H9 (cell line): ENCODE results near the gene FARS2. TPM values are rescaled to one million over a fixed set of nuclear protein-coding genes. Genes with fewer than 3 reads are reported as not detected.

Experiments used
- DNase-seq: peaks from one replicate; pipeline ENCODE4 v3.0.0-alpha.2; 2017
- H2AFZ ChIP-seq: one replicate; pipeline ENCODE4 v1.6.1; 2013; ENCODE audit warnings: mild to moderate bottlenecking, low read length, control low read depth, moderate library complexity
- H2AK5ac ChIP-seq: 2 replicates; pipeline ENCODE4 v1.6.1; 2013; ENCODE audit warnings: low read length, control low read depth, mixed read lengths; ENCODE audit not compliant: insufficient read length
- H2BK120ac ChIP-seq: one replicate; pipeline ENCODE4 v1.6.1; 2013; ENCODE audit warnings: low read depth, mild to moderate bottlenecking, low read length, control low read depth, inconsistent platforms; ENCODE audit not compliant: poor library complexity, severe bottlenecking
- H2BK12ac ChIP-seq: 2 replicates; pipeline ENCODE4 v1.6.1; 2013; ENCODE audit warnings: low read length, control low read depth, mixed read lengths, low read depth; ENCODE audit not compliant: insufficient read length
- H2BK15ac ChIP-seq: 2 replicates; pipeline ENCODE4 v1.6.1; 2013; ENCODE audit warnings: low read depth, low read length, control low read depth
- H2BK20ac ChIP-seq: one replicate; pipeline ENCODE4 v1.6.1; 2013; ENCODE audit warnings: low read depth, mild to moderate bottlenecking, low read length, control low read depth, inconsistent platforms; ENCODE audit not compliant: poor library complexity, severe bottlenecking
- H2BK5ac ChIP-seq: 2 replicates; pipeline ENCODE4 v1.6.1; 2013; ENCODE audit warnings: low read length, control low read depth, mixed read lengths; ENCODE audit not compliant: insufficient read length
- H3K14ac ChIP-seq: 2 replicates; pipeline ENCODE4 v1.6.1; 2013; ENCODE audit warnings: low read length, control low read depth; ENCODE audit not compliant: insufficient read depth
- H3K18ac ChIP-seq: 2 replicates; pipeline ENCODE4 v1.6.1; 2013; ENCODE audit warnings: low read depth, mild to moderate bottlenecking, mixed read lengths, low read length, control low read depth; ENCODE audit not compliant: insufficient read length
- H3K23ac ChIP-seq: 2 replicates; pipeline ENCODE4 v1.6.1; 2013; ENCODE audit warnings: low read length, control low read depth, mixed read lengths, low read depth; ENCODE audit not compliant: insufficient read length
- H3K23me2 ChIP-seq: 2 replicates; pipeline ENCODE4 v1.6.1; 2013; ENCODE audit warnings: low read depth, mild to moderate bottlenecking, mixed read lengths, low read length, control low read depth; ENCODE audit not compliant: insufficient read length, poor library complexity, severe bottlenecking
- H3K27ac ChIP-seq: 2 replicates; pipeline ENCODE4 v1.5.1; 2013; ENCODE audit warnings: low read length, control low read depth, mixed read lengths, low read depth; ENCODE audit not compliant: insufficient read length
- H3K27me3 ChIP-seq: 2 replicates; pipeline ENCODE4 v1.6.1; 2013; ENCODE audit warnings: low read length, control low read depth, inconsistent platforms; ENCODE audit not compliant: insufficient read depth
- H3K4ac ChIP-seq: 2 replicates; pipeline ENCODE4 v1.6.1; 2013; ENCODE audit warnings: low read depth, mild to moderate bottlenecking, control low read depth, inconsistent platforms, low read length, moderate library complexity
- H3K4me1 ChIP-seq: 2 replicates; pipeline ENCODE4 v1.6.1; 2013; ENCODE audit warnings: low read length, control low read depth, inconsistent platforms; ENCODE audit not compliant: insufficient read depth
- H3K4me2 ChIP-seq: 2 replicates; pipeline ENCODE4 v1.6.1; 2013; ENCODE audit warnings: low read length, control low read depth, mixed read lengths; ENCODE audit not compliant: insufficient read length, insufficient read depth
- H3K56ac ChIP-seq: 2 replicates; pipeline ENCODE4 v1.6.1; 2013; ENCODE audit warnings: low read depth, mild to moderate bottlenecking, mixed read lengths, low read length, control low read depth; ENCODE audit not compliant: insufficient read length
- H3K79me1 ChIP-seq: 2 replicates; pipeline ENCODE4 v1.6.1; 2013; ENCODE audit warnings: low read depth, mild to moderate bottlenecking, moderate library complexity, low read length, control low read depth, inconsistent platforms; ENCODE audit not compliant: insufficient read depth, poor library complexity, severe bottlenecking
- H3K79me2 ChIP-seq: 2 replicates; pipeline ENCODE4 v1.6.1; 2013; ENCODE audit warnings: low read length, control low read depth, inconsistent platforms; ENCODE audit not compliant: insufficient read depth
- H3K9ac ChIP-seq: 2 replicates; pipeline ENCODE4 v1.6.1; 2013; ENCODE audit warnings: low read length, control low read depth, mixed read lengths; ENCODE audit not compliant: insufficient read length; ENCODE audit errors: extremely low read depth
- H3K9me3 ChIP-seq: one replicate; pipeline ENCODE4 v1.6.1; 2013; ENCODE audit warnings: low read depth, low read length, inconsistent platforms; ENCODE audit not compliant: control insufficient read depth
- H3T11ph ChIP-seq: one replicate; pipeline ENCODE4 v1.6.1; 2013; ENCODE audit warnings: mild to moderate bottlenecking, low read length, control low read depth, inconsistent platforms
- H4K20me1 ChIP-seq: one replicate; pipeline ENCODE4 v1.6.1; 2013; ENCODE audit not compliant: control insufficient read depth, insufficient read length, insufficient read depth
- H4K5ac ChIP-seq: 2 replicates; pipeline ENCODE4 v1.6.1; 2013; ENCODE audit warnings: low read depth, mild to moderate bottlenecking, mixed read lengths, low read length, control low read depth; ENCODE audit not compliant: insufficient read length
- H4K8ac ChIP-seq: replicated peaks from 2 replicates; pipeline ENCODE4 v1.6.1; 2013; ENCODE audit warnings: low read length, control low read depth, mixed read lengths, low read depth; ENCODE audit not compliant: insufficient read length
- H4K91ac ChIP-seq: 2 replicates; pipeline ENCODE4 v1.6.1; 2013; ENCODE audit warnings: low read depth, mild to moderate bottlenecking, moderate library complexity, mixed read lengths, low read length, control low read depth; ENCODE audit not compliant: insufficient read length
- H3K27ac Mint-ChIP-seq, 3 experiments: 2 replicates in 2 of 3; 3 replicates in 1 of 3; pipeline ENCODE4 v1.8.0; 2020 to 2021; ENCODE audit warnings: mixed read lengths in 3 of 3, mild to moderate bottlenecking in 1 of 3, moderate library complexity in 1 of 3
- H3K27me3 Mint-ChIP-seq: 2 replicates; pipeline ENCODE4 v1.8.0; 2021; ENCODE audit warnings: low read depth, mild to moderate bottlenecking, moderate library complexity, mixed read lengths
- H3K36me3 Mint-ChIP-seq, 3 experiments: 2 replicates in 2 of 3; 3 replicates in 1 of 3; pipeline ENCODE4 v1.8.0; 2020 to 2021; ENCODE audit warnings: low read depth in 3 of 3, mixed read lengths in 3 of 3; ENCODE audit not compliant: insufficient read depth in 1 of 3
- H3K4me1 Mint-ChIP-seq, 2 experiments: 2 replicates each; pipeline ENCODE4 v1.8.0; 2020; ENCODE audit warnings: mixed read lengths in 2 of 2
- H3K4me3 Mint-ChIP-seq, 2 experiments: 2 replicates in 1 of 2; 3 replicates in 1 of 2; pipeline ENCODE4 v1.8.0; 2020 to 2021; ENCODE audit warnings: mild to moderate bottlenecking in 2 of 2, mixed read lengths in 2 of 2, moderate library complexity in 1 of 2
- H3K9me3 Mint-ChIP-seq, 2 experiments: 2 replicates in 1 of 2; 3 replicates in 1 of 2; pipeline ENCODE4 v1.8.0; 2020; ENCODE audit warnings: mild to moderate bottlenecking in 2 of 2, mixed read lengths in 2 of 2, moderate library complexity in 1 of 2
- WGBS: extraction: QIAGEN DNeasy Blood & Tissue Kit; methylation state at CpG from one replicate; pipeline ENCODE4 v1.1.7; 2013; ENCODE audit warnings: missing lambda C conversion rate, low lambda C conversion rate, mixed read lengths; ENCODE audit not compliant: insufficient read length; ENCODE audit errors: extremely low coverage; 5-methylcytosine and 5-hydroxymethylcytosine counted together
- total RNA-seq: library from RNA; stranded (reverse); gene quantifications from 2 replicates; pipeline ENCODE4 v1.2.1, GENCODE V29; 2021
- TF ChIP-seq, protein P1 (sequence below): fragments of 200-600 bp; sonication (generic); conservative IDR thresholded peaks from 3 replicates; pipeline ENCODE4 v1.8.0; 2021; ENCODE audit warnings: antibody characterized with exemption, mild to moderate bottlenecking

FARS2 gene
- total RNA-seq, 1 experiment from 2014 or later: 8.5 TPM

DNA sequence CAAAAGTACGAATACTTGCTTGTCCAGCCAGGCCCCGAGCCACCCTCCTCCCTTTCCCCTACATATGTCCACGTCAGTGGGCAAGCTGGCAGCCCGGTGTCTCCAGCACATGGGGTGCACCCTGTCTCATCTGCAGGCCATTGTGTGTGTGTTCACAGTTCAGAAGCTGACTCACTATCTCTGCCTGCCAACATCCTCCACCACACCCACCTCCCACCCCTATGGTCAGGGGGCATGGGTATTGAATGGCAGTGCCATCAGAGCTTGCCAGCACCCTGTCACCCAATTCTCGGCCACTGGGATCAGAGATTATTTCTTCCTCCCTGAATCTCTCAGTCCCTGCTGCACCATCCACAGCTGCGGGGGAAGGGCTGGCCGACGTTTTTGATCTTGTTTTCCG is 195.7 kb downstream of the FARS2 start:
- no peak overlapping the region for H3K14ac ChIP-seq
- no peak for DNase-seq
- no peak overlapping the region for H3K4me3 Mint-ChIP-seq

More for the DNA sequence above, 195.7 kb downstream of the FARS2 start:
- no peak overlapping the region for H2BK5ac ChIP-seq
- no peak overlapping the region for H3K4me2 ChIP-seq
- H4K5ac ChIP-seq: no peak overlapping the region
- H2AFZ ChIP-seq: no peak overlapping the region
- Mint-ChIP-seq H3K27ac (no peak overlapping the region), H3K36me3 (no peaks in the 10 kb centered on the region), H3K27me3 (no peaks in the 10 kb centered on the region), H3K4me1 (peaks cover 7 to 11% of the 10 kb centered on the region in 2 experiments), H3K9me3 (peaks cover 0 to 3% of the 10 kb centered on the region in 2 experiments; a peak in 2 of 5 replicates)
- no peak overlapping the region for H3K56ac ChIP-seq
- no peak overlapping the region for H2BK12ac ChIP-seq
- no peaks in the 10 kb centered on the region for H3K27me3 ChIP-seq
- H4K20me1 ChIP-seq: no peaks in the 10 kb centered on the region
- H2BK20ac ChIP-seq: no peak overlapping the region
- H3K79me2 ChIP-seq: no peaks in the 10 kb centered on the region
- H3K4ac ChIP-seq: no peak overlapping the region
- no peak overlapping the region for H2BK15ac ChIP-seq
- H3K23me2 ChIP-seq: no peaks in the 10 kb centered on the region
- H3K4me1 ChIP-seq: peaks cover 2% of the 10 kb centered on the region; the same call in 1 of the 2 replicates
- no peaks in the 10 kb centered on the region for H3K79me1 ChIP-seq
- H4K8ac ChIP-seq: no peak overlapping the region
- TF ChIP-seq, protein P1, sequence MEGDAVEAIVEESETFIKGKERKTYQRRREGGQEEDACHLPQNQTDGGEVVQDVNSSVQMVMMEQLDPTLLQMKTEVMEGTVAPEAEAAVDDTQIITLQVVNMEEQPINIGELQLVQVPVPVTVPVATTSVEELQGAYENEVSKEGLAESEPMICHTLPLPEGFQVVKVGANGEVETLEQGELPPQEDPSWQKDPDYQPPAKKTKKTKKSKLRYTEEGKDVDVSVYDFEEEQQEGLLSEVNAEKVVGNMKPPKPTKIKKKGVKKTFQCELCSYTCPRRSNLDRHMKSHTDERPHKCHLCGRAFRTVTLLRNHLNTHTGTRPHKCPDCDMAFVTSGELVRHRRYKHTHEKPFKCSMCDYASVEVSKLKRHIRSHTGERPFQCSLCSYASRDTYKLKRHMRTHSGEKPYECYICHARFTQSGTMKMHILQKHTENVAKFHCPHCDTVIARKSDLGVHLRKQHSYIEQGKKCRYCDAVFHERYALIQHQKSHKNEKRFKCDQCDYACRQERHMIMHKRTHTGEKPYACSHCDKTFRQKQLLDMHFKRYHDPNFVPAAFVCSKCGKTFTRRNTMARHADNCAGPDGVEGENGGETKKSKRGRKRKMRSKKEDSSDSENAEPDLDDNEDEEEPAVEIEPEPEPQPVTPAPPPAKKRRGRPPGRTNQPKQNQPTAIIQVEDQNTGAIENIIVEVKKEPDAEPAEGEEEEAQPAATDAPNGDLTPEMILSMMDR: no peak
- H3K18ac ChIP-seq: no peak overlapping the region
- no peak overlapping the region for H2BK120ac ChIP-seq
- no peak overlapping the region for H3K27ac ChIP-seq
- no peaks in the 10 kb centered on the region for H3K9me3 ChIP-seq
- WGBS: no CpG with 5 or more reads among the region's 9 CpGs
- H3T11ph ChIP-seq: no peak overlapping the region
- no peak overlapping the region for H4K91ac ChIP-seq
- no peak overlapping the region for H3K23ac ChIP-seq
- no peak overlapping the region for H3K9ac ChIP-seq
- no peak overlapping the region for H2AK5ac ChIP-seq
